A673 (cell line): ENCODE measurements around the gene CERK.

Experiments
- EZH2 ChIP-seq: fragments of 200-600 bp; sonication (generic); IDR thresholded peaks from 2 replicates; pipeline ENCODE4 v1.6.1; 2017; ENCODE audit warnings: borderline replicate concordance, low read depth, mild to moderate bottlenecking, mixed read lengths, antibody characterized with exemption, low read length; ENCODE audit not compliant: poor library complexity, severe bottlenecking
- TF ChIP-seq, protein P1 (sequence below): fragments of 300-800, 200-600 bp; sonication (generic); conservative IDR thresholded peaks from 2 replicates; pipeline ENCODE4 v1.5.1; 2017; ENCODE audit warnings: low read depth, mild to moderate bottlenecking, antibody characterized with exemption, low read length, moderate library complexity, mixed read lengths

DNA sequence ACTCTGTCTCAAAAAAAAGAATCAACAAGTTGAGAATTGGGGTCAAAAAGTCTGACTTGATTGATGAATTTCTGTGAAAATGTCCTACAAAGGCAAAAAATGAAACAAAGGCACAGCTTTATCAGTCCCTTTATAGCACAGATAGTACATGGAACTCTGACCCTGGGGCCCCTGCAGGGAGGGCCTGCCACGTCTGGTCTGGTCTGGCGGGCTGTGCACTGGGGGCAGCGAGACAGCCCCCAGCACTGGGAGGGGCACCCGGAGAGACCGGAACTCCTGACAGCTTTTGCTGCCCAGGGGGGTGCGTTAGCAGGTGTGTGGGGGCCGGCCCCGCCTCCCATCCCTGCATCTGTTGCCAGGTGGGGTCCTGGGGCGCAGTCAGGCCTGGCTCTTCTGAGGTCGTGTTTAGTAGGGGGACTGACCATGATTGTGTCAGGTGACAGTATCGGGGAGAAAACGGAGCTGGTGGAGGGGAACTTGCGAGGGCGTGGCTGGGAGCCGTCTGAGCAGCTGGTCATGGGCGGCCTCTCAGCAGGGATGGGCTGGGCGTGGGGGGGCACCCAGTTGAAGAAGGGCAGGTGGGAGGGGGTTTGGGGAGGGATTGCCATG is 66.1 kb downstream of the CERK start:
- TF ChIP-seq, protein P1, sequence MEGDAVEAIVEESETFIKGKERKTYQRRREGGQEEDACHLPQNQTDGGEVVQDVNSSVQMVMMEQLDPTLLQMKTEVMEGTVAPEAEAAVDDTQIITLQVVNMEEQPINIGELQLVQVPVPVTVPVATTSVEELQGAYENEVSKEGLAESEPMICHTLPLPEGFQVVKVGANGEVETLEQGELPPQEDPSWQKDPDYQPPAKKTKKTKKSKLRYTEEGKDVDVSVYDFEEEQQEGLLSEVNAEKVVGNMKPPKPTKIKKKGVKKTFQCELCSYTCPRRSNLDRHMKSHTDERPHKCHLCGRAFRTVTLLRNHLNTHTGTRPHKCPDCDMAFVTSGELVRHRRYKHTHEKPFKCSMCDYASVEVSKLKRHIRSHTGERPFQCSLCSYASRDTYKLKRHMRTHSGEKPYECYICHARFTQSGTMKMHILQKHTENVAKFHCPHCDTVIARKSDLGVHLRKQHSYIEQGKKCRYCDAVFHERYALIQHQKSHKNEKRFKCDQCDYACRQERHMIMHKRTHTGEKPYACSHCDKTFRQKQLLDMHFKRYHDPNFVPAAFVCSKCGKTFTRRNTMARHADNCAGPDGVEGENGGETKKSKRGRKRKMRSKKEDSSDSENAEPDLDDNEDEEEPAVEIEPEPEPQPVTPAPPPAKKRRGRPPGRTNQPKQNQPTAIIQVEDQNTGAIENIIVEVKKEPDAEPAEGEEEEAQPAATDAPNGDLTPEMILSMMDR = no peak
- TF ChIP-seq EZH2 = no peak
